Kidney (tissue), 14 donors: ENCODE measurements around the gene SECTM1. TPM values are rescaled to one million over a fixed set of nuclear protein-coding genes. Genes with fewer than 3 reads are reported as not detected.
A peak's percentile ranks its signal among the peaks of the same experiment; 100 is the strongest.

Experiments used
- DNase-seq, 5 donors: peaks; one replicate each; pipeline ENCODE4 v3.0.0-alpha.2; 2013 to 2020
- FAIRE-seq: peaks from 2 replicates; lab custom pipeline; 2012; peaks lifted over from hg19 to GRCh38; lab: Jason Lieb, UNC
- H3K27ac ChIP-seq, 2 donors: one replicate each; pipeline ENCODE4 v1.7.0; 2013; ENCODE audit warnings: low read depth in 2 of 2, low read length in 2 of 2, inconsistent platforms in 1 of 2
- H3K27me3 ChIP-seq: one replicate; pipeline ENCODE4 v1.7.1; 2013; ENCODE audit warnings: low read length, inconsistent platforms; ENCODE audit not compliant: control insufficient read depth, insufficient read depth
- H3K36me3 ChIP-seq, 3 donors: one replicate each; pipeline versions ENCODE4 v1.7.0 to v1.7.1; 2013; ENCODE audit warnings: low read length in 3 of 3, control low read depth in 1 of 3, inconsistent platforms in 1 of 3; ENCODE audit not compliant: insufficient read depth in 3 of 3, control insufficient read depth in 2 of 3
- H3K4me1 ChIP-seq, 3 donors: one replicate each; pipeline versions ENCODE4 v1.7.0 to v1.7.1; 2013; ENCODE audit warnings: low read length in 3 of 3, inconsistent platforms in 1 of 3, low read depth in 1 of 3; ENCODE audit not compliant: control insufficient read depth in 2 of 3, insufficient read depth in 2 of 3
- H3K4me3 ChIP-seq, 3 donors: one replicate each; pipeline versions ENCODE4 v1.7.0 to v1.8.1; 2013; ENCODE audit warnings: low read length in 3 of 3, control low read depth in 1 of 3, inconsistent platforms in 1 of 3
- H3K9ac ChIP-seq, 3 donors: one replicate each; pipeline versions ENCODE4 v1.7.0 to v1.7.1; 2013; ENCODE audit warnings: low read length in 3 of 3, control low read depth in 1 of 3, inconsistent platforms in 1 of 3
- H3K9me3 ChIP-seq, 3 donors: one replicate each; pipeline versions ENCODE4 v1.7.0 to v1.7.1; 2013; ENCODE audit warnings: low read length in 3 of 3, control low read depth in 1 of 3, inconsistent platforms in 1 of 3; ENCODE audit not compliant: control insufficient read depth in 2 of 3, insufficient read depth in 1 of 3
- CTCF ChIP-seq: IDR thresholded peaks from 3 replicates; pipeline ENCODE4 v1.5.1; 2012; ENCODE audit warnings: mild to moderate bottlenecking, moderate library complexity, borderline replicate concordance; ENCODE audit not compliant: insufficient read depth; ENCODE audit errors: extremely low read depth
- intact Hi-C: fragments of 100-400 bp; cut with DNase I; formaldehyde crosslinking; loops from one replicate; pipeline ENCODE4 v1.11.1; 2022
- polyA plus RNA-seq: library from polyadenylated mRNA; stranded (reverse); fragments of 350-450 nt; fragmentation: Illumina TruSeq; extraction: RNeasy Lipid Tissue Mini Kit (QIAGEN cat#74804); gene quantifications from one replicate; pipeline ENCODE4 v1.2.3, GENCODE V29; 2014; ENCODE audit warnings: low read depth, low replicate concordance; ENCODE audit not compliant: insufficient read depth
- total RNA-seq: library from RNA; stranded (reverse); fragmentation: NEBNext Ultra II Directional; extraction: Animal tissue kit (Norgen Biotek cat#: 25700); gene quantifications from one replicate; pipeline ENCODE4 v1.2.1, GENCODE V29; 2021
- donor health status: control.
- donor health status: control.
- donor health status: control.
- donor health status: control.
- donor health status: control.
- donor health status: DM: yes; HTN: yes; CAD: no.
- donor health status: Normal renal cell carcinoma (clear cell type).

Gene SECTM1
- total and polyA plus RNA-seq, 2 donors from 2014 or later: 15.4 to 87.5 TPM

- FAIRE-seq (peak; percentile 35), DNase-seq (peak; percentile 98 to 99 (median 99))
- H3K27me3 ChIP-seq: no peaks in the 10 kb centered on the region
- intact Hi-C loops: no loop called here
- no peaks in the 10 kb centered on the region for H3K36me3 ChIP-seq
- peak overlapping the region; percentile 65 to 77 (median 68) for H3K4me3 ChIP-seq
- H3K9me3 ChIP-seq: no peaks in the 10 kb centered on the region
- H3K27ac ChIP-seq: peak overlapping the region; percentile 98 to 99
- peak overlapping the region; percentile 47 to 83 (median 61) for H3K9ac ChIP-seq
- peaks cover 2 to 26% (median 25%) of the 10 kb centered on the region in 3 donors for H3K4me1 ChIP-seq
- no peak for TF ChIP-seq CTCF
Observed at GRCh38 chr17:82292251-82293154, 41.1 kb downstream of the SECTM1 start.

DNA sequence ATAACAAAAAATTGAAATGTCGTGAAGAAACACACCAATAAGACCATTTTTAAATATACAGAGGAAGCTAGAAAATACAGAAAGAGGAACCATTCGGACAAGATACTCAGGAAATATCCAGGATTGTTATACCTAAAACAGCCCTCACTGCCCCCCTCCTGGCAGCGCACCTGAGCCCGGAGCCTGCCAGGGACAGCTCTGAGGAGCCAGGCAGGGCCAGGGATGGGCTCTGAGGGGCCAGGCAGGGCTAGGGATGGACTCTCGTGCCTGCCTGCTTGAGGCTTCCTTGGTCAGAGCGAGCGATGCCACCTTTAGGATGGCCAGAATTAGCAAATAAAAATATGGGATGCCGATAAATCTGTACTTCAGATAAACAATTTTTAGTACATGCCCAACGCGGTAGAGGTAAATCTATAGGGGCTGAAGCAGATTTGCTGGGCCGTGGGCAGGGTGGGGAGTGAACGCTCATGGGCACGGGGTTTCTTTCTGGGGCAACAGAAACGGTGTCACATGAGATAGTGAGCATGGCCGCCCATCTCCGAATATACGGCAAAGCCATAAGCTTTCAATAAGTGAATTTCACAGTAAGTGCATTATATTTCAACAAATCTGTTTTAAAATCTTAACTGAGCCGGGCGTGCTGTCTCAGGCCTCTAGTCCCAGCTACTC lies 41.9 kb downstream of the SECTM1 start:
- FAIRE-seq: no peak
- H3K4me1 ChIP-seq: peaks cover 0 to 27% (median 25%) of the 10 kb centered on the region in 3 donors

More for the DNA sequence above, 41.9 kb downstream of the SECTM1 start:
- H3K27me3 ChIP-seq: no peaks in the 10 kb centered on the region
- no peaks in the 10 kb centered on the region for H3K36me3 ChIP-seq
- no peaks in the 10 kb centered on the region for H3K9me3 ChIP-seq
- intact Hi-C loops: no loop called here
- TF ChIP-seq CTCF: no peak
- H3K9ac ChIP-seq: peak overlapping the region in 1 of 3 donors; percentile 83
- H3K27ac ChIP-seq: peak overlapping the region; percentile 85 to 99
- peak overlapping the region; percentile 51 to 77 (median 65) for H3K4me3 ChIP-seq
- DNase-seq: no peak
